Measurements from ENCODE around the gene PPP1R12B.

DNA sequence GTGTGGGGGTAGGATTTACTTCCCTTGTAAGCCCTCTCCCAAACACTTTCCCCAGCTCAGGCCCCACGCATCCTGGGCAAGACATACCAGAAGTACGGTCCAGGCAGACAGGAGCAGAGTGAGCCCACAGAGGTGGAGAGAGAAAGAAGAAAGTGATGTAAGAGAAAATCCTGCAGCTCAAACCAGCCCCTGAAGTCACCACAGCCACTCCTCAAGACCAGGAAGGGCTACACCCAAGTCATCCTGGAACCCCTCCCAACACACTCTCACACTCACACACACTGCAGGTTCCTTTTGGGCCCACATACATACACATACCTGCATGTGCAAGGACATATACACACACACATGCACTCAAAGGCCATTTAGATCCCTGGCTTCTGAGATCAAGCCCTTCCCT lies 254.9 kb downstream of the PPP1R12B start:
- TF ChIP-seq CTCF (conservative IDR thresholded peaks at IDR 0.05) (no peak), EZH2 (IDR thresholded peaks at IDR 0.05; ENCODE audit: low read depth) (no peak)
